H1 (cell line): ENCODE measurements around the gene FKTN. TPM values are rescaled to one million over a fixed set of nuclear protein-coding genes. Genes with fewer than 3 reads are reported as not detected.

Experiments
- CTCF ChIA-PET: fragments of 300-600 bp; sonication (Branson Sonifier 250); formaldehyde crosslinking; loops from one replicate; lab custom pipeline; 2021; ENCODE audit not compliant: partially characterized antibody; lab: Charles Lee
- POLR2A ChIA-PET: fragments of 300-600 bp; sonication (Branson Sonifier 250); formaldehyde crosslinking; loops from one replicate; lab custom pipeline; 2021; ENCODE audit warnings: inconsistent platforms; ENCODE audit not compliant: partially characterized antibody; lab: Charles Lee
- DNase-seq, 2 experiments: peaks; one replicate each; pipeline versions ENCODE4 v3.0.0 to v3.0.0-alpha.2; 2010 to 2022; ENCODE audit warnings: low spot score in 2 of 2, low read depth in 1 of 2, mixed read lengths in 1 of 2
- FAIRE-seq: peaks from 2 replicates; lab custom pipeline; 2011; peaks lifted over from hg19 to GRCh38; lab: Jason Lieb, UNC
- H2AFZ ChIP-seq: 2 replicates; pipeline ENCODE4 v1.8.1; 2012; ENCODE audit warnings: low read length, inconsistent platforms
- H2AK5ac ChIP-seq: 2 replicates; pipeline ENCODE4 v1.6.1; 2013; ENCODE audit warnings: low read depth, low read length
- H2BK120ac ChIP-seq: replicated peaks from 2 replicates; pipeline ENCODE3; 2013; ENCODE audit warnings: low read depth, low read length, inconsistent platforms
- H2BK12ac ChIP-seq: 2 replicates; pipeline ENCODE4 v1.6.1; 2013; ENCODE audit warnings: low read depth, low read length
- H2BK15ac ChIP-seq: 2 replicates; pipeline ENCODE4 v1.6.1; 2013; ENCODE audit warnings: low read length
- H2BK20ac ChIP-seq: 2 replicates; pipeline ENCODE4 v1.6.1; 2013; ENCODE audit warnings: low read length
- H2BK5ac ChIP-seq: 2 replicates; pipeline ENCODE4 v1.6.1; 2013; ENCODE audit warnings: low read depth, low read length
- H3K14ac ChIP-seq: 2 replicates; pipeline ENCODE4 v1.6.1; 2013; ENCODE audit warnings: inconsistent platforms; ENCODE audit not compliant: insufficient read length
- H3K18ac ChIP-seq: 2 replicates; pipeline ENCODE4 v1.6.1; 2013; ENCODE audit warnings: low read length; ENCODE audit errors: extremely low read depth
- H3K23ac ChIP-seq: 2 replicates; pipeline ENCODE4 v1.6.1; 2013; ENCODE audit warnings: inconsistent platforms; ENCODE audit not compliant: insufficient read length
- H3K23me2 ChIP-seq: 2 replicates; pipeline ENCODE4 v1.6.1; 2013; ENCODE audit warnings: low read depth, low read length
- H3K27ac ChIP-seq: 2 replicates; pipeline ENCODE4 v1.6.1; 2011; ENCODE audit warnings: low read depth, low read length, inconsistent platforms
- H3K27me3 ChIP-seq, 4 experiments: replicated peaks in 1 of 4; 1 replicate in 1 of 4; 2 replicates in 3 of 4; pipeline versions ENCODE4 v1.6.1 to v1.8.1; 2011 to 2013; ENCODE audit warnings: low read length in 3 of 4, mild to moderate bottlenecking in 3 of 4, inconsistent platforms in 2 of 4, mixed read lengths in 2 of 4, moderate library complexity in 1 of 4; ENCODE audit not compliant: control insufficient read depth in 3 of 4, insufficient read depth in 3 of 4; ENCODE audit errors: extremely low read depth in 1 of 4
- H3K36me3 ChIP-seq, 4 experiments: 2 replicates each; pipeline versions ENCODE4 v1.6.1 to v1.8.1; 2011 to 2013; ENCODE audit warnings: mild to moderate bottlenecking in 4 of 4, low read length in 3 of 4, moderate library complexity in 2 of 4, control low read depth in 1 of 4, inconsistent platforms in 1 of 4; ENCODE audit not compliant: insufficient read depth in 4 of 4, control insufficient read depth in 2 of 4
- H3K4ac ChIP-seq: replicated peaks from 2 replicates; pipeline ENCODE3; 2013; ENCODE audit warnings: low read length, low read depth, mixed read lengths, inconsistent platforms; ENCODE audit not compliant: insufficient read length
- H3K4me1 ChIP-seq, 4 experiments: replicated peaks in 1 of 4; 1 replicate in 1 of 4; 2 replicates in 3 of 4; pipeline versions ENCODE4 v1.6.1 to v1.8.1; 2011 to 2013; ENCODE audit warnings: low read length in 3 of 4, inconsistent platforms in 2 of 4, mixed read lengths in 1 of 4; ENCODE audit not compliant: insufficient read depth in 4 of 4, control insufficient read depth in 3 of 4
- H3K4me2 ChIP-seq, 2 experiments: 2 replicates each; pipeline versions ENCODE4 v1.6.1 to v1.8.1; 2011 to 2013; ENCODE audit warnings: low read depth in 2 of 2, low read length in 2 of 2, control low read depth in 1 of 2, inconsistent platforms in 1 of 2, mild to moderate bottlenecking in 1 of 2; ENCODE audit not compliant: insufficient read depth in 1 of 2
- H3K4me3 ChIP-seq, 4 experiments: fragments of 200-600, 300-600 bp in 1 of 4; sonication (generic), shearing (Covaris generic), sonication (Bioruptor Twin) in 1 of 4; 2 replicates each; pipeline versions ENCODE4 v1.5.1 to v1.8.1; 2011 to 2016; ENCODE audit warnings: low read length in 4 of 4, low read depth in 3 of 4, control low read depth in 2 of 4, inconsistent platforms in 2 of 4, mild to moderate bottlenecking in 2 of 4, mixed read lengths in 1 of 4, moderate library complexity in 1 of 4; ENCODE audit not compliant: insufficient read depth in 2 of 4; ENCODE audit errors: extremely low read depth in 1 of 4
- H3K56ac ChIP-seq: replicated peaks from 2 replicates; pipeline ENCODE3; 2013; ENCODE audit warnings: low read depth, mild to moderate bottlenecking, mixed read lengths, low read length, inconsistent platforms; ENCODE audit not compliant: insufficient read length
- H3K79me1 ChIP-seq: 2 replicates; pipeline ENCODE4 v1.6.1; 2013; ENCODE audit warnings: low read depth, low read length, control low read depth
- H3K79me2 ChIP-seq, 2 experiments: 2 replicates each; pipeline versions ENCODE4 v1.6.1 to v1.8.1; 2012 to 2013; ENCODE audit warnings: low read length in 2 of 2, mild to moderate bottlenecking in 2 of 2, inconsistent platforms in 1 of 2; ENCODE audit not compliant: insufficient read depth in 2 of 2, control insufficient read depth in 1 of 2
- H3K9ac ChIP-seq, 4 experiments: replicated peaks in 1 of 4; 1 replicate in 1 of 4; 2 replicates in 3 of 4; pipeline versions ENCODE4 v1.6.1 to v1.8.1; 2011 to 2013; ENCODE audit warnings: low read depth in 3 of 4, low read length in 3 of 4, control low read depth in 2 of 4, mild to moderate bottlenecking in 2 of 4, moderate library complexity in 2 of 4, inconsistent platforms in 1 of 4; ENCODE audit errors: extremely low read depth in 1 of 4
- H3K9me3 ChIP-seq, 2 experiments: 2 replicates each; pipeline versions ENCODE4 v1.6.1 to v1.8.1; 2012 to 2013; ENCODE audit warnings: mild to moderate bottlenecking in 2 of 2, moderate library complexity in 2 of 2, control low read depth in 1 of 2, inconsistent platforms in 1 of 2, low read depth in 1 of 2, low read length in 1 of 2, mixed read lengths in 1 of 2; ENCODE audit not compliant: insufficient read depth in 2 of 2
- H4K20me1 ChIP-seq, 2 experiments: replicated peaks in 1 of 2; 2 replicates each; pipeline versions ENCODE3 to v1.8.1; 2011 to 2013; ENCODE audit warnings: inconsistent platforms in 2 of 2, low read length in 2 of 2, mild to moderate bottlenecking in 1 of 2; ENCODE audit not compliant: insufficient read depth in 2 of 2, control insufficient read depth in 1 of 2
- H4K5ac ChIP-seq: 2 replicates; pipeline ENCODE4 v1.6.1; 2013; ENCODE audit warnings: low read length, low read depth, mixed read lengths, inconsistent platforms; ENCODE audit not compliant: insufficient read length
- H4K8ac ChIP-seq: 2 replicates; pipeline ENCODE4 v1.8.0; 2013; ENCODE audit warnings: mild to moderate bottlenecking, moderate library complexity, low read length, inconsistent platforms; ENCODE audit not compliant: insufficient read depth; ENCODE audit errors: extremely low read depth
- H4K91ac ChIP-seq: replicated peaks from 2 replicates; pipeline ENCODE3; 2013; ENCODE audit warnings: low read length, mixed read lengths, inconsistent platforms; ENCODE audit not compliant: insufficient read length
- WGBS, 2 experiments: shearing (Covaris generic) in 1 of 2; methylation state at CpG; one replicate each; pipeline versions ENCODE4 v1.1.6 to v1.1.7; 2013 to 2015; ENCODE audit warnings: low lambda C conversion rate in 2 of 2, mixed read lengths in 2 of 2, inconsistent platforms in 1 of 2, low coverage in 1 of 2, missing lambda C conversion rate in 1 of 2; ENCODE audit not compliant: insufficient replicate concordance in 2 of 2, insufficient coverage in 1 of 2, insufficient read length in 1 of 2; ENCODE audit errors: extremely low coverage in 1 of 2, missing lambda C conversion rate in 1 of 2; 5-methylcytosine and 5-hydroxymethylcytosine counted together
- polyA plus RNA-seq, 7 experiments: library from polyadenylated mRNA; depleted of rRNA in 3 of 7; stranded (reverse) in 5 of 7; unstranded in 2 of 7; fragments of >200 nt in 5 of 7; fragments of 200-250 nt in 2 of 7; gene quantifications; 1 replicate in 5 of 7; 2 replicates in 1 of 7; 4 replicates in 1 of 7; pipeline versions ENCODE4 v1.2.1 to v1.2.3, GENCODE V29; 2011 to 2013; ENCODE audit warnings: missing spikeins in 2 of 7, mixed read lengths in 2 of 7
- total RNA-seq: library from RNA; stranded (reverse); fragmentation: NEBNext Ultra II Directional; extraction: Animal tissue kit (Norgen Biotek cat#: 25700); gene quantifications from 2 replicates; pipeline ENCODE4 v1.2.1, GENCODE V29; 2021

The FKTN gene
- total and polyA plus RNA-seq, 2 of the 8 experiments (the other 6 are each of a cell fraction or from before 2014, with no cell fraction given): 2.7 to 13.4 TPM

DNA sequence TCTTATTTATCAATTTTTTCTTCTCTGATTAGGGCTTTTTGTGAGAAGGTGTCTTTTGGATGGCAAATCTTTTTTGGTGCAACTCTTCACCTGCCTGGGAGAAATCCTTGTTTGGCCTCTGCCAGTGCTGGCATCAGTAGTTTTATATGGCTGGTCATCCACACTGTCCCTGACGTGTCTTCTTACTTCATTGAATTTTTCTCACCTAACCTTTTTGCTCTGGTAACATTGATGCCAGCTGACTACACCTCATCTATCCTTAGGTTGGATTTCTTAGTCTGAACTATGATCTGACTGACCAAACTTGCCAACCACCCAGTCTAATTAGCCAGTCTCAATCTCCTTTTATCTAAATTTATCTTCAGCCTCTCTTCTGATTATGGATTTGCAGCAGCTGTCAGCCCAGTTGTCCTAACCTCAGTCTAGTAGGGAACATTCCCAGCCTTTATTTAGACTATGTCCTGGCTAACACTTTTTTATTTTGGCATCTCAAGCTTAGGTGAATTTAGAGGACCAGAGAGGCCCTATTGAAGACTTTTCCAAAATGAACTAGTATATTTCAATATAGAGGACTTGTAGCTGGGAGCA, 125.9 kb downstream of the FKTN start:
- H2AK5ac ChIP-seq: no peak overlapping the region
- H2BK5ac ChIP-seq: no peak overlapping the region
- no peak overlapping the region for H3K23ac ChIP-seq
- H3K4me1 ChIP-seq: peaks cover 0 to 2% (median 1%) of the 10 kb centered on the region in 4 experiments; a peak in 2 of 7 replicates
- no peak overlapping the region for H3K56ac ChIP-seq
- ChIA-PET CTCF (no interaction called here), POLR2A (no interaction called here)
- no peak overlapping the region for H3K4me2 ChIP-seq
- no peak overlapping the region for H4K5ac ChIP-seq
- FAIRE-seq: no peak
- DNase-seq: no peak
- no peaks in the 10 kb centered on the region for H3K27me3 ChIP-seq
- no peak overlapping the region for H3K4ac ChIP-seq
- H2AFZ ChIP-seq: no peak overlapping the region
- H4K91ac ChIP-seq: no peak overlapping the region
- H3K79me1 ChIP-seq: no peaks in the 10 kb centered on the region
- H4K20me1 ChIP-seq: no peaks in the 10 kb centered on the region
- H2BK120ac ChIP-seq: no peak overlapping the region
- H4K8ac ChIP-seq: no peak overlapping the region
- no peak overlapping the region for H3K18ac ChIP-seq
- no peak overlapping the region for H3K4me3 ChIP-seq
- no peaks in the 10 kb centered on the region for H3K79me2 ChIP-seq
- H2BK15ac ChIP-seq: no peak overlapping the region
- no peak overlapping the region for H3K14ac ChIP-seq
- no peaks in the 10 kb centered on the region for H3K9me3 ChIP-seq
- H3K9ac ChIP-seq: no peak overlapping the region
- no peaks in the 10 kb centered on the region for H3K36me3 ChIP-seq
- no peaks in the 10 kb centered on the region for H3K23me2 ChIP-seq
- no peak overlapping the region for H2BK12ac ChIP-seq
- 79% methylated on average over 1 of the region's 1 CpG; no CpG with 5 or more reads in 1 of the 2 experiments for WGBS, 2 experiments
- H2BK20ac ChIP-seq: no peak overlapping the region
- no peak overlapping the region for H3K27ac ChIP-seq
